ENCODE measurements around the gene UBE2K.
"Not testable (repeated sequence)": the region's sequence is repeated elsewhere in the genome, so short reads cannot be mapped to it uniquely, and the experiment has no call there.

The UBE2K gene

DNA sequence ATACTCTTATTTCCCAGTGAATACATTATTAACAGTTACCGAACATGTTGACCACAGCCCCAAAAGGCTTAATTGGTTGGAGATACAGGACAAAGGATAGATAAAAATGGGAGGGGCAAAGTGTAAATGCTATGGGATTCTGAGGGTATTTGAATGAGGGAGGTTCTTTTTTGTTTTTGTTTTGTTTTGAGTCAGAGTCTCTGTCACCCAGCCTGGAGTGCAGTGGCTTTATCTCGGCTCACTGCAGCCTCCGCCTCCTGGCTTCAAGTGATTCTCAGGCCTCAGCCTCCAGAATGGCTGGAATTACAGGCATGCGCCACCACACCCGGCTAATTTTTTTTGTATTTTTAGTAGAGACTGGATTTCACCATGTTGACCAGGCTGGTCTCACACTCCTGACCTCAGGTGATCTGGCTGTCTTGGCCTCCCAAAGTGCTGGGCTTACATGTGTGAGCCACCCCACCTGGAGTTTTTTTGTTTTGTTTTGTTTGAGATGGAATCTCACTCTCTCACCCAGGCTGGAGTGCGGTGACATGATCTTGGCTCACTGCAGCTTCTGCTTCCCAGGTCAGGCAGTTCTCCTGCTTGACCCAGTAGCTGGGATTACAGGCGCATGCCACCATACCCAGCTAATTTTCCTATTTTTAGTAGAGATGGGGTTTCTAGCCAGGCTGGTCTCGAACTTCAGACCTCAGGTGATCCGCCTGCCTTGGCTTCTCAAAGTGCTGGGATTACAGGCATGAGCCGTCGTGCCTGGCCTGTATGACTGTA, 9.0 kb downstream of the UBE2K start:
- no peak overlapping the region for H3K9ac ChIP-seq (ENCODE audit: low read depth, low read length)
- H3K9me3 ChIP-seq (ENCODE audit: control insufficient read depth, insufficient read depth, low read length): no peaks in the 10 kb centered on the region
- H3K36me3 ChIP-seq (ENCODE audit: insufficient read depth, low read length): no peaks in the 10 kb centered on the region; the same call in 1 of the 2 replicates
- no peaks in the 10 kb centered on the region for H3K4me1 ChIP-seq (ENCODE audit: insufficient read depth, low read length)

DNA sequence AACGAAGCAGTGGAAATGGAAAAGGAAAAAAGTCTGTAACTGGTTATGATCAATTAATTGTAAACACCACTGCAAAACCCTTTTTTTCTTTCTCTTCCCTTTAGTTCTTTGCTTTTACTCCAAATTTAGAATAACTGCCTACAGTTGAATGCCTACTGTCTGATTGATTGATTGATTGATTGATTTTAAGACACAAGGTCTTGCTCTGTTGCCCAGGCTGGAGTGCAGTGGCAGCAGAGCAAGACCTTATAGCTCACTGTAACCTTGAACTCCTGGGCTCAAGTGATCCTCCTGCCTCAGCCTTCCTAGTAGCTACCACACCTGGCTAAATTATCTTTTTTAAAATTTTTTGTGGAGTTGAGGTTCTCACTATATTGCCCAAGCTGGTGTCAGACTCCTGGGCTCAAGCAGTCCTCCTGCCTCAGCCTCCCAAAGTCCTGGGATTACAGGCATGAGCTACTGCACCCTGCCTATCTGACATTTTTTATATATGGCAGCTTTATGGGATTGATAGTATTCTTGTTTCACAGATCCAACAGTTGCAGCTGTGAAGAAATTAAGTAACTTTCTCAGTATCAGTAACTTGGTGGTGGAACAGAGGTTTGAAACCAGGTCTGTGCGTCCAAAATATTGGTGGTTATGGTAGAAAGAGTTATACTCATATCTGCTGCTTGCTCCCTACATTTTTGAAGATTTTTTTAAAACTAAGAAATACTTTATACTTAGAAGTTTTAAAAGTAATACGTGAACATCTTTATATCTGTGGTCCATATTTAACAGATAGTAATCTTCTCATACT, 12.4 kb downstream of the UBE2K start:
- Histone ChIP-seq H3K36me3 (ENCODE audit: insufficient read depth, low read length) (no peaks in the 10 kb centered on the region; the same call in 1 of the 2 replicates), H3K9ac (ENCODE audit: low read depth, low read length) (no peak overlapping the region), H3K9me3 (ENCODE audit: control insufficient read depth, insufficient read depth, low read length) (no peaks in the 10 kb centered on the region), H3K4me1 (ENCODE audit: insufficient read depth, low read length) (no peaks in the 10 kb centered on the region)

DNA sequence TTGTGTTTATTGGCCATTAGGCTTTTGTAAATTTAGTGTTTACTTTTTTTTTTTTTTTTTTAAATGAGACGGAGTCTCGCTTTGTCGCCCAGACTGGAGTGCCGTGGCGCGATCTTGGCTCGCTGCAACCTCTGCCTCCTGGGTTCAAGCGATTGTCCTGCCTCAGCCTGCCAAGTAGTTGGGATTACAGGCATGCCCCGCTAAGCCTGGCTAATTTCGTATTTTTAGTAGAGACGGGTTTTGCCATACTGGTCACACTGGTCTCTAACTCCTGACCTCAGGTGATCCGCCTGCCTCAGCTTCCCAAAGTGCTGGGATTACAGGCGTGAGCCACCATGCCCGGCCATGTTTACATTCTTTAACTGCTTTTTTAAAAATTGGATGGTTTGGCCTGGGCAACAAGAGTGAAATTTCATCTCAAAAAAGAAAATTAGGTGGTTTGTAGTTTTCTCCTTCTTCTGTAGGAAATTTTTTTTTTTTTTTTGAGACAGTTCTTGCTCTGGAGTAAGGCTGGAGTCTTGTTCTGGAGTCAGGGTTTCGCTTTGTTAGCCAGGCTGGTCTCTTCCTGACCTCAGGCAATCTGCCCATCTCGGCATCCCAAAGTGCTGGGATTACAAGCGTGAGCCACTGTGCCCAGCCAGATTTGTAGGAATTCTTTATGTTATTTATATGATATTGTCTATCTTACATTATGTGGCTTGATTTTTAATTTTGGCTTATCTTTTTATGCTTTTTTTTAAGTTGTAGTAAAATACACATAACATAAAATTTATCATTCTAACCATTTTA, 15.1 kb downstream of the UBE2K start:
- no peak overlapping the region for H3K9ac ChIP-seq (ENCODE audit: low read depth, low read length)
- no peaks in the 10 kb centered on the region for H3K4me1 ChIP-seq (ENCODE audit: insufficient read depth, low read length)
- no peaks in the 10 kb centered on the region; the same call in 1 of the 2 replicates for H3K36me3 ChIP-seq (ENCODE audit: insufficient read depth, low read length)
- H3K9me3 ChIP-seq (ENCODE audit: control insufficient read depth, insufficient read depth, low read length): no peaks in the 10 kb centered on the region

DNA sequence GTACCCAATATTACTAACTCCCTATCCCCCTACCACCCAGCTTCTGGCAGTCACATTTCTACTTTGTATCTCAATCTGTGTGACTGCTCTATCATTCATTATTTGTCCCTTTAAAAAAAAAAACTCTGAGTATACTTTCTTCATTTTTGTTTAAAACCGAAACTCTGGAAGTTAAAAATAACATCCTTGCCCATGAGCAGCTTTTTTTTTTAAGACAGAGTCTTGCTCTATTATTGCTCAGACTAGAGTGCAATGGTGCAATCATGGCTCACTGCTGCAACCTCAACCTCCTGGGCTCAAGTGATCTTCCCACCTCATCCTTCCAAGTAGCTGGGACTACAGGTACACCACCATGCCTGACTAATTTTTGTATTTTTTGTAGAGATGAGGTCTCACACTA, 15.8 kb downstream of the UBE2K start:
- Histone ChIP-seq H3K4me1 (ENCODE audit: insufficient read depth, low read length) (no peaks in the 10 kb centered on the region), H3K9ac (ENCODE audit: low read depth, low read length) (no peak overlapping the region), H3K36me3 (ENCODE audit: insufficient read depth, low read length) (no peaks in the 10 kb centered on the region; the same call in 1 of the 2 replicates), H3K9me3 (ENCODE audit: control insufficient read depth, insufficient read depth, low read length) (no peaks in the 10 kb centered on the region)

DNA sequence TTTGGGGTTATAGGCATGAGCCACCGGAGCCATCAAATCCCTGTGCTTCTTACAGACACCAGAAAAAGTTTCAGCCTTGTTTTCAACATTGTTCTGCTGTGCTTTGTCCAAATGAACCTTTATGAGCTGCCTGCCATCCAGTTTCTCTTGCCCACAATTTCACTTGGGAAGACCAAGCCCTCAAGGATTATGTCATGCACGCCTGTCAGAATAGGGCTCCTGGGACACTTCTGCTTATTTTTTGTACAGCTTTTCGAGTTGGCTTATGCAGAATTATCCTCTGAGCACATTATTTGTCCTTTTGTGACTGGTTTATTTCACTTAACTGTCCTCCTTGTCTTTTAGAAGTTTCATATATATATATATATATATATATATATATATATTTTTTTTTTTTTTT, 16.2 kb downstream of the UBE2K start:
- H3K4me1 ChIP-seq (ENCODE audit: insufficient read depth, low read length): peaks cover 4% of the 10 kb centered on the region; the same call in 1 of the 2 replicates
- no peak overlapping the region for H3K9ac ChIP-seq (ENCODE audit: low read depth, low read length)

DNA sequence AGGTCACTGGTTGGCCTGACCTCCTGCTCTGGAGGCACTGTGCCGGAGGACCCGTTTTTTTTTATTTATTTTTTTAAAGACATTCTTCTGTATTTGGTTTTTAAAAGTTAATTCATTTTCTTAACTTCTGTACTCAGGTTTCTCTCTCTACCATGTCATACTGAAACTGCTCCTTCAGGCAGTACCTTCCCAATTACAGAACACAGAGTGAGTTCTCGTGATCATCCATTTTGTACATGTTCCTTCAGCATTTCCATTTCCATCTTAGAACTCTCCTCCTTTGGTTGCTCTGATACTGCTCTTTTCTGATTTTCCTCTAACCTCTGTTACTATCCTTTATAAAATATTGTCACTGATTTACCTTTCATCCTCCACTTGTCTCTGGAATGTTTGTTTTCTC, 17.9 kb downstream of the UBE2K start:
- no peaks in the 10 kb centered on the region; the same call in 1 of the 2 replicates for H3K36me3 ChIP-seq (ENCODE audit: insufficient read depth, low read length)
- H3K4me1 ChIP-seq (ENCODE audit: insufficient read depth, low read length): peaks cover 9% of the 10 kb centered on the region; the same call in 1 of the 2 replicates
- H3K9me3 ChIP-seq (ENCODE audit: control insufficient read depth, insufficient read depth, low read length): no peaks in the 10 kb centered on the region
- H3K9ac ChIP-seq (ENCODE audit: low read depth, low read length): no peak overlapping the region

More for the DNA sequence above, 16.2 kb downstream of the UBE2K start:
- Histone ChIP-seq H3K9me3 (ENCODE audit: control insufficient read depth, insufficient read depth, low read length) (no peaks in the 10 kb centered on the region), H3K36me3 (ENCODE audit: insufficient read depth, low read length) (no peaks in the 10 kb centered on the region; the same call in 1 of the 2 replicates)

DNA sequence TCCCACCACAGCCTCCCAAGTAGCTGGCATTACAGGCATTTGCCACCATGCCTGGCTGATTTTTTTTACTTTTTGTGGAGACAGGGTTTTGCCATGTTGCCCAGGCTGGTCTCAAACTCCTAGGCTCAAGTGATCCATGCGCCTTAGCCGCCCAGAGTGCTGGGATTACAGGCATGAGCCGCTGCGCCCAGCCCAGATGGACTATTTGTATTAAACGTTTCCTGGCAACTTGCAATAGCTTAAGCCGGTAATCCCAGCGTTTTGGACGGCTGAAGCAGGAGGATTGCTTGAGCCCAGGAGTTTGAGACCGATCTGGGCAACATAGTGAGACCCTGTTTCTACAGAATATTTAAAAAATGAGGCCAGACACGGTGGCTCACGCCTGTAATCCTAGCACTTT, 18.4 kb downstream of the UBE2K start:
- Histone ChIP-seq H3K9ac (ENCODE audit: low read depth, low read length) (no peak overlapping the region), H3K36me3 (ENCODE audit: insufficient read depth, low read length) (no peaks in the 10 kb centered on the region; the same call in 1 of the 2 replicates), H3K9me3 (ENCODE audit: control insufficient read depth, insufficient read depth, low read length) (no peaks in the 10 kb centered on the region), H3K4me1 (ENCODE audit: insufficient read depth, low read length) (peaks cover 9% of the 10 kb centered on the region; the same call in 1 of the 2 replicates)

DNA sequence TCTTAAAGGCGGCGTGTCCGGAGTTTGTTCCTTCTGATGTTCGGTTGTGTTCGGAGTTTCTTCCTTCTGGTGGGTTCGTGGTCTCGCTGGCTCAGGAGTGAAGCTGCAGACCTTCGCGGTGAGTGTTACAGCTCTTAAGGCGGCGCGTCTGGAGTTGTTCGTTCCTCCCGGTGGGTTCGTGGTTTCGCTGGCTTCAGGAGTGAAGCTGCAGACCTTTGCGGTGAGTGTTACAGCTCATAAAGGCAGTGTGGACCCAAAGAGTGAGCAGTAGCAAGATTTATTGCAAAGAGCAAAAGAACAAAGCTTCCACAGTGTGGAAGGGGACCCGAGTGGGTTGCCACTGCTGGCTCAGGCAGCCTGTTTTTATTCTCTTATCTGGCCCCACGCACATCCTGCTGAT, 19.8 kb downstream of the UBE2K start:
- H3K36me3 ChIP-seq (ENCODE audit: insufficient read depth, low read length); H3K9me3 ChIP-seq (ENCODE audit: control insufficient read depth, insufficient read depth, low read length); H3K9ac ChIP-seq (ENCODE audit: low read depth, low read length); H3K4me1 ChIP-seq (ENCODE audit: insufficient read depth, low read length): not testable (repeated sequence)

DNA sequence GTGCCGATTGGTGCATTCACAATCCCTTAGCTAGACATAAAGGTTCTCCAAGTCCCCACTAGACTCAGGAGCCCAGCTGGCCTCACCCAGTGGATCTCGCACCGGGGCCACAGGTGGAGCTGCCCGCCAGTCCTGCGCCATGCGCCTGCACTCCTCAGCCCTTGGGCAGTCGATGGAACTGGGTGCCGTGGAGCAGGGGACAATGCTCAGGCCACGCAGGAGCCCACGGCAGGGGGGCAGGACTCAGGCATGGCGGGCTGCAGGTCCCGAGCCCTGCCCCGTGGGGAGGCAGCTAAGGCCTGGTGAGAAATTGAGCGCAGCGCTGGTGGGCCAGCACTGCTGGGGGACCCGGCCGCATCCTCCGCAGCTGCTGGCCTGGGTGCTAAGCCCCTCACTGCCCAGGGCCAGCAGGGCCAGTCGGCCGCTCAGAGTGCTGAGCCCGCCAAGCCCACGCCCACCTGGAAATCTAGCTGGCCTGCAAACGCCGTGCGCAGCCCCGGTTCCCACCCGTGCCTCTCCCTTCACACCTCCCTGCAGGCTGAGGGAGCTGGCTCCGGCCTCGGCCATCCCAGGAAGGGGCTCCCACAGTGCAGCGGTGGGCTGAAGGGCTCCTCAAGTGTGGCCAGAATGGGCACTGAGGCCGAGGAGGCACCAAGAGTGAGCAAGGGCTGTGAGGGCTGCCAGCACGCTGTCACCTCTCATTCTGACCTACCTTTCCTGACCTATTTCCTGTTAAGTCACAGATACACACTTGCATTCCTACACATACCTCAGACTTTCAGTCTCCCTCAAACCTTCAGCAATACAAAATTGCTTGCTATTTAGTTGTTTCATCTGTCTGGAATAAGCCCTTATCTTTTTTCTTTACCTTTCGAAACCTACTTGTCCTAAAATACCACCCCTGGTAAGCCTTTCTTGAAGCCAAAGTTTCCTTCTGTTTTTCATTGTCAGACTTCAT, 20.7 kb downstream of the UBE2K start:
- peaks cover 9% of the 10 kb centered on the region; the same call in 1 of the 2 replicates for H3K4me1 ChIP-seq (ENCODE audit: insufficient read depth, low read length)
- no peak overlapping the region for H3K9ac ChIP-seq (ENCODE audit: low read depth, low read length)
- no peaks in the 10 kb centered on the region for H3K9me3 ChIP-seq (ENCODE audit: control insufficient read depth, insufficient read depth, low read length)
- H3K36me3 ChIP-seq (ENCODE audit: insufficient read depth, low read length): no peaks in the 10 kb centered on the region

DNA sequence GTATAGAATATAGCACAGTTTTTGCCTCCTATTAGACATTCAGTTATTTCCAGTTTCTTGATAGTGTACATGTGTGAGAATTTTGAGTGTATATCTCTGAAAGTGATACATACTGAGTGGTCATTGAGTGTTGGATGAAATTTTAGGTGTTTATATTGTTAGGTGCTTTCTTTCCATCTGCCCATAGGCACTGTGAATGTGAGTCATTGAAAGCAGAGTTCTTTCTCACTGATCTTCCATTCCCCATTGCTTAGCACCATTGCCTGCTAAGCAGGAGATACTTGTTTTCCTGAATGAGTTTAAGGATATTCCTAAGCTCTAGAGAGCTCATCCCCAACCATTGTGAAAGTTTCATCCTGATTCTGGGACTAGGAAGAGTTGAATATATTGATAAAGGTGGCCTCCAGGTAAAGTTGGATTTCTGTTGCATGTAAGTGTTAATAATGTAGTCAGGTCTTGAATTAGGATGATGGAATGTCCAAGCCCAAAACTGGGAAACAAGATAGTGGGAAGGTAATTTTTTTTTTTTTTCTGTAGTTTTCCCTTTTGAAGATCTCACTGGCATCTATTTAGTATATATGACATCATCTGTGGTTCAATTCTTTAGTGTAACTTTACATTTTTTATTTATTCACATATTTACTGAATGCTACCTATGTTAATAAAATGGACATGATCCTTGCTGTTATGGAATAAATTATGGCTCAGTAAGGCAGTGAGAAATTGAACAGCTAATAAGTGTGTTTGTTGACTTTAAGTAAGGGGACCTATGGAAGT, 22.1 kb downstream of the UBE2K start:
- H3K9ac ChIP-seq (ENCODE audit: low read depth, low read length): no peak overlapping the region
- H3K9me3 ChIP-seq (ENCODE audit: control insufficient read depth, insufficient read depth, low read length): no peaks in the 10 kb centered on the region
- peaks cover 9% of the 10 kb centered on the region; the same call in 1 of the 2 replicates for H3K4me1 ChIP-seq (ENCODE audit: insufficient read depth, low read length)
- no peaks in the 10 kb centered on the region for H3K36me3 ChIP-seq (ENCODE audit: insufficient read depth, low read length)

DNA sequence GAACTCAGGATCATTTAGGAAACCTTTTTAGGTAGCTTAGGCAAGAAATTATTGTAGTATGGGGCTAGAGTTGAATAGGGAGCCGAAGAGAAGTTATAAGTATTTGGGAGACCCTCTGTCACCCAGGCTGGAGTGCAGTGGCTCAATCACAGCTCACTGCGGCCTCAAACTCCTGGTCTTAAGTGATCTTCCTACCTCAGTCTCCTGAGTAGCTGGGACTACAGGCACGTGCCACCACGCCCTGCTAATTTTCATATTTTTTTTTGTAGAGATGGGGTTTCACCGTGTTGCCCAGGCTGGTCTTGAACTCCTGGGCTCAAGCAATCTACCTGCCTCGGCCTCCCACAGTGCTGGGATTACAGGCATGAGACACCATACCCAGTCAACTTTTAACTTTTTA, 23.3 kb downstream of the UBE2K start:
- not testable (repeated sequence) for H3K36me3 ChIP-seq (ENCODE audit: insufficient read depth, low read length); H3K9me3 ChIP-seq (ENCODE audit: control insufficient read depth, insufficient read depth, low read length); H3K9ac ChIP-seq (ENCODE audit: low read depth, low read length); H3K4me1 ChIP-seq (ENCODE audit: insufficient read depth, low read length)

DNA sequence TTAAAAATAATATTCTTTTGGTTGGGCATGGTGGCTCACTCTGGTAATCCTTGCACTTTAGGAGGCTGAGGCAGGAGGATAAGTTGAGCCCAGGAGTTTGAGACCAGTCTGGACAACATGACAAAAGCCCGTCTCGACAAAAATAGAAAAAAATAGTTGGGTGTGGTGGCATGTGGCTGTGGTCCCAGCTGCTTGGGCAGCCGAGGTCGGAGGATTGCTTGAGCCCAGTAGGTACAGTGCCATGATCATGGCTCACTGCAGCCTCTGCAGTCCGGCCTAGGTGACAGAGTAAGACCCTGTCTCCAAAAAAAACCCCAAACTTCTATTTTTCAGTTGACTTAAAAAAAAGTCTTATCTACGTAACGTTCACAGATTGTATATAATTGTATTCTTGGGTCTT, 23.9 kb downstream of the UBE2K start:
- no peak overlapping the region for H3K9ac ChIP-seq (ENCODE audit: low read depth, low read length)
- H3K4me1 ChIP-seq (ENCODE audit: insufficient read depth, low read length): peaks cover 9% of the 10 kb centered on the region; the same call in 1 of the 2 replicates
- no peaks in the 10 kb centered on the region for H3K9me3 ChIP-seq (ENCODE audit: control insufficient read depth, insufficient read depth, low read length)
- no peaks in the 10 kb centered on the region for H3K36me3 ChIP-seq (ENCODE audit: insufficient read depth, low read length)

DNA sequence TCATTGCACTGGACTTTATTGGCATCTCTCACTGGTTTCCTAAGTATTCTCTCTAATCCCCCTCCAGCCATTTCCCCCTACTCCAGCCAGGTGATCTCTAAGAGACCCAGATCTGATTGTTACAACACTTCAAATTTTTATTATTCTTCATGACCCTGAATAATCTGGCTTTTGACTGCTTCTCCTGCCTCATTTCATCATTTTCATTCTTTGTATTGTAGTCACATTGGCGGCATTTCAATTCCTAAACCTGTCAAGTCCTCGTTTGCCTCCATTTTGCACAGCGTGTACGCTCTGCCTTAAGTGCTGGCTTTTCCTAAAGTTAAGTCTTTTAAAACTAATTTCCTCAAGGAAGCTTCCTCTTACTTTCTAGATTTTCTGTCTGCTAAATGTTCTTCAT, 31.6 kb downstream of the UBE2K start:
- Histone ChIP-seq H3K9ac (ENCODE audit: low read depth, low read length) (no peak overlapping the region), H3K9me3 (ENCODE audit: control insufficient read depth, insufficient read depth, low read length) (no peaks in the 10 kb centered on the region), H3K36me3 (ENCODE audit: insufficient read depth, low read length) (no peaks in the 10 kb centered on the region), H3K4me1 (ENCODE audit: insufficient read depth, low read length) (peaks cover 4% of the 10 kb centered on the region; the same call in 1 of the 2 replicates)

Data from ES-I3 (cell line).